Measurements from ENCODE around the gene DNLZ.
A peak's percentile ranks its signal among the peaks of the same experiment; 100 is the strongest.

The DNLZ gene

GRCh38 chr9:136313111-136314055 is 50.2 kb downstream of the DNLZ start:
- DNase-seq (ENCODE audit: insufficient read length, low spot score) (no peak), FAIRE-seq (no peak)

GRCh38 chr9:136312436-136312835 is 51.1 kb downstream of the DNLZ start:
- peak; percentile 53 for TF ChIP-seq CTCF (IDR thresholded peaks at IDR 0.05; ENCODE audit: insufficient read depth, missing control alignments)
- DNase-seq (ENCODE audit: insufficient read length, low spot score) (peak; percentile 88), FAIRE-seq (no peak)

More at GRCh38 chr9:136313111-136314055, 50.2 kb downstream of the DNLZ start:
- no peak for TF ChIP-seq CTCF (IDR thresholded peaks at IDR 0.05; ENCODE audit: insufficient read depth, missing control alignments)

- TF ChIP-seq CTCF (IDR thresholded peaks at IDR 0.05; ENCODE audit: insufficient read depth, missing control alignments): no peak
- FAIRE-seq (no peak), DNase-seq (ENCODE audit: insufficient read length, low spot score) (no peak)
Measured at GRCh38 chr9:136312009-136312375, 51.6 kb downstream of the DNLZ start.

GRCh38 chr9:136311051-136312008 is 52.2 kb downstream of the DNLZ start:
- TF ChIP-seq CTCF (IDR thresholded peaks at IDR 0.05; ENCODE audit: insufficient read depth, missing control alignments): no peak
- FAIRE-seq (no peak), DNase-seq (ENCODE audit: insufficient read length, low spot score) (no peak)

- FAIRE-seq: no peak
- no peak for DNase-seq (ENCODE audit: insufficient read length, low spot score)
- no peak for TF ChIP-seq CTCF (IDR thresholded peaks at IDR 0.05; ENCODE audit: insufficient read depth, missing control alignments)
Measured at GRCh38 chr9:136310273-136311030, 53.1 kb downstream of the DNLZ start.

- no peak for FAIRE-seq
- no peak for TF ChIP-seq CTCF (IDR thresholded peaks at IDR 0.05; ENCODE audit: insufficient read depth, missing control alignments)
- DNase-seq (ENCODE audit: insufficient read length, low spot score): no peak
Measured at GRCh38 chr9:136309806-136310220, 53.7 kb downstream of the DNLZ start.
